Smooth muscle cell (in vitro differentiated cells): ENCODE measurements around the gene DRAP1. TPM values are rescaled to one million over a fixed set of nuclear protein-coding genes. Genes with fewer than 3 reads are reported as not detected.
"Not testable (repeated sequence)": the region's sequence is repeated elsewhere in the genome, so short reads cannot be mapped to it uniquely, and the experiment has no call there.

Experiments
- DNase-seq: peaks from one replicate; lab custom pipeline; 2025; ENCODE audit not compliant: unreplicated experiment; lab: John Stamatoyannopoulos, UW
- H2AFZ ChIP-seq: fragments of 200-600 bp; sonication (generic); 2 replicates; pipeline ENCODE4 v1.6.0; 2016; ENCODE audit warnings: antibody characterized with exemption, low read depth, mild to moderate bottlenecking
- H3F3A ChIP-seq: fragments of 200-600 bp; sonication (generic); 2 replicates; pipeline ENCODE4 v1.6.0; 2017; ENCODE audit warnings: antibody characterized with exemption, low read depth
- H3K27ac ChIP-seq: fragments of 200-600 bp; sonication (generic); 2 replicates; pipeline ENCODE4 v1.5.1; 2016; ENCODE audit warnings: low read depth, mild to moderate bottlenecking
- H3K27me3 ChIP-seq: fragments of 200-600 bp; sonication (generic); 2 replicates; pipeline ENCODE4 v1.6.1; 2016; ENCODE audit warnings: low read depth, mild to moderate bottlenecking
- H3K36me3 ChIP-seq: fragments of 200-600 bp; sonication (generic); 2 replicates; pipeline ENCODE4 v1.5.1; 2016; ENCODE audit warnings: low read depth
- H3K4me1 ChIP-seq: fragments of 200-600 bp; sonication (generic); 2 replicates; pipeline ENCODE4 v1.5.1; 2016; ENCODE audit warnings: low read depth
- H3K4me2 ChIP-seq: fragments of 200-600 bp; sonication (generic); 2 replicates; pipeline ENCODE4 v1.6.0; 2016; ENCODE audit warnings: mild to moderate bottlenecking
- H3K4me3 ChIP-seq: fragments of 200-600 bp; sonication (generic); 2 replicates; pipeline ENCODE4 v1.5.1; 2016; ENCODE audit warnings: mild to moderate bottlenecking
- H3K79me2 ChIP-seq: fragments of 200-600 bp; sonication (generic); 2 replicates; pipeline ENCODE4 v1.6.0; 2016; ENCODE audit warnings: low read depth, mild to moderate bottlenecking
- H3K9ac ChIP-seq: fragments of 200-600 bp; sonication (generic); 2 replicates; pipeline ENCODE4 v1.6.0; 2016; ENCODE audit warnings: low read depth
- H3K9me3 ChIP-seq: fragments of 200-600 bp; sonication (generic); replicated peaks from 2 replicates; pipeline ENCODE4 v1.5.1; 2016; ENCODE audit warnings: low read depth
- H4K20me1 ChIP-seq: fragments of 200-600 bp; sonication (generic); 2 replicates; pipeline ENCODE4 v1.6.0; 2016; ENCODE audit warnings: low read depth
- WGBS: methylation state at CpG from one replicate; pipeline ENCODE4 v1.1.7; 2016; ENCODE audit warnings: low lambda C conversion rate; 5-methylcytosine and 5-hydroxymethylcytosine counted together
- polyA plus RNA-seq: library from polyadenylated mRNA; unstranded; fragments of >200 nt; fragmentation: Nextera tagmentation; extraction: Ambion mirVana; gene quantifications from 2 replicates; pipeline ENCODE4 v1.2.1, GENCODE V29; 2016
- total RNA-seq: library from RNA; depleted of rRNA; stranded (reverse); fragments of >200 nt; gene quantifications from 2 replicates; pipeline ENCODE4 v1.2.3, GENCODE V29; 2014
- TF ChIP-seq, protein P1 (sequence below): fragments of 200-600 bp; sonication (generic); IDR thresholded peaks from 2 replicates; pipeline ENCODE4 v1.5.1; 2017; ENCODE audit warnings: borderline replicate concordance, mild to moderate bottlenecking, antibody characterized with exemption; ENCODE audit not compliant: insufficient read depth, poor library complexity, severe bottlenecking

DRAP1 gene
- total and polyA plus RNA-seq, 2 experiments from 2014 or later = 79.3 to 278 TPM

DNA sequence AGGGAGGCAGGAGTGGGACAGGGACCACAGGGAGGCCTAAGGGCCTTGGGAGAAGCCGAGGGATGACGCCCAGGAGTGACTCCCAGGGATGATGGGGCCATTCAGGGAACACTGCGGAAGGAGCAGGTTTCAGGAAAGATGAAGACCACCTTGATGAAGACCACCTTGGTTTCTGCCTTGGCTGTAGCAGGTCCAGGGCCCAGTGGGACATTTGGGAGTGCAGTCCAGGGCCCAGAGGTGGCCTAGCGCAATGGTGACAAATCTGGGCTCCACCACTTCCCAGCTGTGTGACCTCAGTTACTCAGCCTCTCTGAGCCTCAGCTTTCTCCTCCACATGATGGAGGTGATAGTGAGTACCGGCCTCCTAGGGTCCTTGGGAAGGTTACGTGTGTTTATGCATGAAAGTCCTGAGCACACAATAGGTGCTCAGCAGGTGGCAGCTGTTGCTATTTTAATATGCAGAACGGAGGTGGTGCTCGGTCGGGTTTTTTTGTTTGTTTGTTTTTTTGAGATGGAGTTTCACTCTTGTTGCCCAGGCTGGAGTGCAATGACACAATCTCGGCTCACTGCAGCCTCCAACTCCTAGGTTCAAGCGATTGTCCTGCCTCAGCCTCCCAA, 26.8 kb downstream of the DRAP1 start:
- no peaks in the 10 kb centered on the region for H3K27me3 ChIP-seq
- no peak overlapping the region for H3K4me2 ChIP-seq
- no peaks in the 10 kb centered on the region for H3K36me3 ChIP-seq
- DNase-seq = no peak
- TF ChIP-seq, protein P1, sequence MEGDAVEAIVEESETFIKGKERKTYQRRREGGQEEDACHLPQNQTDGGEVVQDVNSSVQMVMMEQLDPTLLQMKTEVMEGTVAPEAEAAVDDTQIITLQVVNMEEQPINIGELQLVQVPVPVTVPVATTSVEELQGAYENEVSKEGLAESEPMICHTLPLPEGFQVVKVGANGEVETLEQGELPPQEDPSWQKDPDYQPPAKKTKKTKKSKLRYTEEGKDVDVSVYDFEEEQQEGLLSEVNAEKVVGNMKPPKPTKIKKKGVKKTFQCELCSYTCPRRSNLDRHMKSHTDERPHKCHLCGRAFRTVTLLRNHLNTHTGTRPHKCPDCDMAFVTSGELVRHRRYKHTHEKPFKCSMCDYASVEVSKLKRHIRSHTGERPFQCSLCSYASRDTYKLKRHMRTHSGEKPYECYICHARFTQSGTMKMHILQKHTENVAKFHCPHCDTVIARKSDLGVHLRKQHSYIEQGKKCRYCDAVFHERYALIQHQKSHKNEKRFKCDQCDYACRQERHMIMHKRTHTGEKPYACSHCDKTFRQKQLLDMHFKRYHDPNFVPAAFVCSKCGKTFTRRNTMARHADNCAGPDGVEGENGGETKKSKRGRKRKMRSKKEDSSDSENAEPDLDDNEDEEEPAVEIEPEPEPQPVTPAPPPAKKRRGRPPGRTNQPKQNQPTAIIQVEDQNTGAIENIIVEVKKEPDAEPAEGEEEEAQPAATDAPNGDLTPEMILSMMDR = no peak
- no peak overlapping the region for H3K4me3 ChIP-seq
- 78% methylated on average over 11 of the region's 11 CpGs for WGBS
- H3K9ac ChIP-seq = no peak overlapping the region
- H2AFZ ChIP-seq = no peak overlapping the region
- no peak overlapping the region for H3K27ac ChIP-seq
- H3K4me1 ChIP-seq = peaks cover 5% of the 10 kb centered on the region
- no peaks in the 10 kb centered on the region for H3K9me3 ChIP-seq
- no peaks in the 10 kb centered on the region for H3K79me2 ChIP-seq
- no peaks in the 10 kb centered on the region for H3F3A ChIP-seq
- no peaks in the 10 kb centered on the region for H4K20me1 ChIP-seq

DNA sequence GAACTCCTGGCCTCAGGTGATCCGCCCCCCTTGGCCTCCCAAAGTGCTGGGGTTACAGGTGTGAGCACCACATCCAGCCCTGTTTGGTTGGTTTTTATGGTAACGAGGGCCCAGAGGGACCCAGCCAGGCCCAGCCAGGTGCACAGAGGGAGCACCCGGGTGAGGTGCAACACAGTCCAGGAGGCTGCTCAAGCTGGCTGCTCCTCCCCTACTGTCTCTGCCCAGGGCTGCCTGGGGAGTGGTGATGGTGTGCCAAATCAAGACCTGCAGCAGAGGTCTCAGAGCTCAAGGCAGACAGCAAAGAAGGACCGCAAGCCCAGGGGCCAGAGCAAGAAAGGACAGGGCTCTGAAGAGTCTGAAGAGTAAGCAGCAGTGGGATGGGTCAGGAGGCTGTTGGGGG, 27.4 kb downstream of the DRAP1 start:
- no peaks in the 10 kb centered on the region for H3K9me3 ChIP-seq
- no peaks in the 10 kb centered on the region for H4K20me1 ChIP-seq
- no peaks in the 10 kb centered on the region for H3K36me3 ChIP-seq
- no peak overlapping the region for H3K4me3 ChIP-seq
- H2AFZ ChIP-seq = no peak overlapping the region
- H3K4me1 ChIP-seq = peaks cover 5% of the 10 kb centered on the region
- no peaks in the 10 kb centered on the region for H3K79me2 ChIP-seq
- DNase-seq = no peak
- H3K4me2 ChIP-seq = no peak overlapping the region
- TF ChIP-seq, protein P1 = no peak
- H3F3A ChIP-seq = no peaks in the 10 kb centered on the region
- no peaks in the 10 kb centered on the region for H3K27me3 ChIP-seq
- H3K27ac ChIP-seq = no peak overlapping the region
- no peak overlapping the region for H3K9ac ChIP-seq
- 89% methylated on average over 4 of the region's 4 CpGs for WGBS

- 86% methylated on average over 13 of the region's 13 CpGs for WGBS
- peaks cover 5% of the 10 kb centered on the region for H3K4me1 ChIP-seq
- H3K4me2 ChIP-seq = no peak overlapping the region
- H3K4me3 ChIP-seq = no peak overlapping the region
- TF ChIP-seq, protein P1 = no peak
- H3F3A ChIP-seq = no peaks in the 10 kb centered on the region
- no peak overlapping the region for H3K9ac ChIP-seq
- no peaks in the 10 kb centered on the region for H3K9me3 ChIP-seq
- H3K27ac ChIP-seq = no peak overlapping the region
- no peak overlapping the region for H2AFZ ChIP-seq
- H3K27me3 ChIP-seq = no peaks in the 10 kb centered on the region
- H4K20me1 ChIP-seq = no peaks in the 10 kb centered on the region
- no peaks in the 10 kb centered on the region for H3K79me2 ChIP-seq
- no peaks in the 10 kb centered on the region for H3K36me3 ChIP-seq
- no peak for DNase-seq
These were observed 27.9 kb downstream of the DRAP1 start for GRCh38 chr11:65947133-65947532.

DNA sequence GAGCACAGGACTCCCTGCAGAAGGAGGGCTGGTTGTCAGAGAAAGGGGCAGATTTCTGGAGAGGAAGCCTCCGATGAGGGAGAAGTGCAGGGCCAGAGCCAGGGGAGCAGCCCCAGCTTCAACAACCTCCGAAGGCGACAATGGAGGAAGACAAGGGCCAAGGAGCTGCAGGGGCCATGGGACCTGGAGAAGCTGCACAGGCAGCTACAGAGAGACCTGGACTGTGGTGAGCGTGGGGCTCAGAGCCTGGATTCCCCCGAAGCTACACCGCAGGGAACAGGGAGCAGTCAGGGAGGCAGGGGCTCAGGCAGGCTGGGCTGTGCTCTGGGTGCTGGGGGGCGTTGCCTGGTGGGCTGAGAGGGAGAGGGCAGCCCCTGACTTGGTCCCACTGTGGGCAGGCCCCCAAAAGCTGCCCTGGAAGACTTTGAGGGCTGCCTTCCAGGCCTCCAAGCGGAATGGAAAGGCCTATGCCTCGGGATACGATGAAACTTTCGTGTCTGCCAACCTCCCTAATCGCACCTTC, 28.4 kb downstream of the DRAP1 start:
- WGBS = 93% methylated on average over 12 of the region's 12 CpGs

GRCh38 chr11:65950711-65951110, 31.5 kb downstream of the DRAP1 start:
- not testable (repeated sequence) for H3K4me2 ChIP-seq, H3F3A ChIP-seq, DNase-seq, H3K9ac ChIP-seq, H3K27me3 ChIP-seq, H3K9me3 ChIP-seq, H3K36me3 ChIP-seq, H3K4me1 ChIP-seq, H3K4me3 ChIP-seq, H3K27ac ChIP-seq, H4K20me1 ChIP-seq, H3K79me2 ChIP-seq, H2AFZ ChIP-seq
- WGBS = 96% methylated on average over 5 of the region's 5 CpGs

More for the DNA sequence above, 28.4 kb downstream of the DRAP1 start:
- no peak overlapping the region for H3K4me3 ChIP-seq
- H3F3A ChIP-seq = no peaks in the 10 kb centered on the region
- TF ChIP-seq, protein P1 = no peak
- H3K36me3 ChIP-seq = no peaks in the 10 kb centered on the region
- no peaks in the 10 kb centered on the region for H3K79me2 ChIP-seq
- no peak overlapping the region for H3K27ac ChIP-seq
- no peaks in the 10 kb centered on the region for H3K9me3 ChIP-seq
- H3K27me3 ChIP-seq = no peaks in the 10 kb centered on the region
- H2AFZ ChIP-seq = no peak overlapping the region
- H3K4me2 ChIP-seq = no peak overlapping the region
- no peak for DNase-seq
- H3K4me1 ChIP-seq = peaks cover 5% of the 10 kb centered on the region
- H4K20me1 ChIP-seq = no peaks in the 10 kb centered on the region
- H3K9ac ChIP-seq = no peak overlapping the region
